Neural progenitor cell (in vitro differentiated cells): ENCODE data around the gene IDUA.

Experiments used
- CTCF ChIP-seq: fragments of 200-600 bp; sonication (generic); IDR thresholded peaks from 2 replicates; pipeline ENCODE4 v1.5.1; 2017; ENCODE audit warnings: antibody characterized with exemption, mild to moderate bottlenecking
- EZH2 ChIP-seq: fragments of 200-600 bp; sonication (generic); IDR thresholded peaks from 2 replicates; pipeline ENCODE4 v1.6.1; 2017; ENCODE audit warnings: antibody characterized with exemption, mild to moderate bottlenecking, moderate library complexity
- EZH2phosphoT487 ChIP-seq: fragments of 200-600 bp; sonication (generic); IDR thresholded peaks from 2 replicates; pipeline ENCODE4 v1.6.1; 2017; ENCODE audit warnings: antibody characterized with exemption

DNA sequence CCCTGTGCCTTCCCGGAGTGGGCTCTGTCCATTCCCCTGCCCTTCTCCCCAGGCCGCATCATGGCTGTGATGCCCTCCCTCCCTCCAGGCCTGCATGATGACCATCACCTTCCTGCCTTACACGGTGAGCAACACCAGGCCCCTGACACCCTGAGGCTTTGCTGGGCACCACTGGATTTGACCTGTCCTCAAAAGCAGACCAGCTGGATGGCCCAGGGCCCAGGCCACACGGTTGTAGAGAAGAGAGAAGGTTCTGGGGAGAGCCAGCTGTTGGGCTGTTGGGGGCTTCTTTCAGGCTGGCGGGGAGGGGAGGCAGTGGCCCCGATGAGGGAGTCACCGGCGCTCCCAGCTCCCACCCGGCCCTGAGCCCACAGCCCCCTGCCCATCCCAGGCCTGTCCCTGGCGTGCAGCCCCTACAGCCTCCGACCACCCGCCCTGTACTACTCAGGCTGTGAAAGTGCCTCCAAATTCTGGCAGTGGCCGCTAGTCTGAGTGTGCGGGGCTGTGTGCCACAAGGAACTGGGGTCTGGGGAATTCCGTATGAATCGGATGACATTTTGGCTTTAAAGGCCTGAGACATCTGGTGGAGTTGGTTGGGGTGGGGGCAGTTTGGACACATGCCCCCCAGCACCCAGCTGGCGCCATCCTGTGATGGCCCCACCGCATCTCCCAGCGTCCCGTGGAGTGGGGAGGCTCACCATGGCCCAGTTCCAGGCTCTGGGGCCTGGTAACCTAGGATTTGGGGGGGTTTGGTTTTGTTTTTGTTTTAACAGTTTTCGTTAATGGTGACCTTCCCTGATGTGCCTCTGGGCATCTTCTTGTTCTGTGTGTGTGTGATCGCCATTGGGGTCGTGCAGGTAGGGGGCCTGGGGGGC is 35.0 kb upstream of the IDUA start:
- TF ChIP-seq CTCF: no peak
- no peak for TF ChIP-seq EZH2
- no peak for TF ChIP-seq EZH2phosphoT487
